Activated CD4-positive, alpha-beta T cell treated with anti-CD3 and anti-CD28 coated beads for 4 hours (primary cell): ENCODE measurements around the gene EEF1AKMT3.
"Not testable (repeated sequence)": the region's sequence is repeated elsewhere in the genome, so short reads cannot be mapped to it uniquely, and the experiment has no call there.

ENCODE experiments used
- DNase-seq, 2 donors: peaks; one replicate each; pipeline ENCODE4 v3.0.0-alpha.2; 2020

The EEF1AKMT3 gene

GRCh38 chr12:57766464-57767304, 5.7 kb upstream of the EEF1AKMT3 start, which contains the start of gene CYP27B1:
Gene CYP27B1 (minus strand): TSS chr12:57767078. CDS start chr12:57767041, 37 bp downstream.
- no peak for DNase-seq

- DNase-seq = no peak
Observed at GRCh38 chr12:57767305-57767698, 5.1 kb upstream of the EEF1AKMT3 start.

- no peak for DNase-seq
Observed at GRCh38 chr12:57767876-57768275, 4.5 kb upstream of the EEF1AKMT3 start.

DNA sequence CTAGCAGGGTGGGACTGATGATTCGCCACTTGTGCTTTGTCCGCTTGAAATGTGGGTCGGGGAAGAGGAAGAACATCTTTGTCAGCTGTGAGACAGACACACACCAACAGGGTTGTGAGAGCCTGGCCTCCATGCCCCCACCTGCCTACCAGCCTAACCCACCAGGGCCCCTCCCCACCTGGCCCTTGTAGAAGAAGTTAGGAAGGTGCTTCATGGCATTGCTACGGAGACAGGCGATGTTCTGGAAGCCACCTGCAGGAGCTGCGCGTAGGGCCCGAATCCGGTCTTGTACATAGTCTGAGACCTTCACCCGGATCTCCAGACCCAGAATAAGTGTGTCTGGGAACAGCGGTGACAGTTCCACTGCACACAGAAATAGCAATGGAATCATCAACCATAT, 2.8 kb upstream of the EEF1AKMT3 start:
- DNase-seq = no peak

DNA sequence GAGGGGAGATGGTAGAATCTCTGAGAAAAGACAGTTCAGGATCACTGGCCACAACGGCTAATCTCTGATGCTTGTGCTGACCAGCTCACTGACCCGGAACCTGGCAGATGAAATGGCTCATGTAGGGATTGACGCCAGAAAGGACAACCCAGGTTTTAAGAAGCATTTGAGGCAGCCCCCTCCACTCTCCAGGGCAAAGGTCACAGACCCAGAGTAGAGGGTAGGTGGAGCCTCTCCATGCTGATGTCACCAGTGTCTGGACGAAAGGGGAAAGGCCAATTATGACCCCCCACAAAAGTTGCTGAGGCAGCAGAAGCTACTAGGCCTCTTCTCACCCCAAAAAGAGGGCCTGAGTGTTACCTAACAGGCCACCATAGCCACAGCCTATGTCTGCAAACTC, 1.7 kb upstream of the EEF1AKMT3 start:
- no peak for DNase-seq

DNA sequence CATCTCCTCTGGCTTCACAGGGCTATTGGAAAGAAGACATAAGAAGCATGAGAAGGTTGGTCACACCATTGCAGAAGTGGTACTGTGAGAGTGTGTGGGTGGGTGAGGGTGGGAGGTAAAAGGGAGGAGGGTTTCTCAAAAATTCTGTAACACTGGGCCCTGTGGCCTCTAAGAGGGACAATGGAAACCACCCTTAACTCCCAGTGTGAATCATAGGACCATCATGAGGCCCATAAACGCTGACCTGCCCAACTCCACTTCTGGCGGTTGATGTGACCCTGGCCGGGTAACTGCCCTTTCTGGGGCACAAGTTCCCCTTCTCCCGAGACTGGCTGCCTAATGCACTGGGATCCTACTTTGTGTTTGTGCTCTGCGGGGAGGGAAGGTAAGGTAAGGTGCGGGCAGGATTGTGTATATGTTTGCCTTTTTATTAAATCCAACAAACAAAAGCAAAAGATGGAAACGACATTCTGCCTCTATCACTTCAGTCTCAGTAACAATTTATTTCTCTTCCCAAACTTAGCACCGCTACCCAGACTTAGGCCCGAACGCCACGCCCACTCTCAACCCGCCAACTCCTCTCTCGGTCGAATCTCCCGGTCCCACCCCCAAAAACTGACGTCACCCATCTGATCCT, 1.1 kb upstream of the EEF1AKMT3 start:
- DNase-seq = peak; percentile 93 to 94

GRCh38 chr12:57771873-57772428, 463 bp upstream of the EEF1AKMT3 start, which contains the start of gene METTL1:
Gene METTL1 (minus strand): TSS chr12:57772105. CDS start chr12:57772083, 22 bp downstream.
- DNase-seq = peak; percentile 93

GRCh38 chr12:57774634-57775033, 2.2 kb downstream of the EEF1AKMT3 start:
- DNase-seq = not testable (repeated sequence)

DNA sequence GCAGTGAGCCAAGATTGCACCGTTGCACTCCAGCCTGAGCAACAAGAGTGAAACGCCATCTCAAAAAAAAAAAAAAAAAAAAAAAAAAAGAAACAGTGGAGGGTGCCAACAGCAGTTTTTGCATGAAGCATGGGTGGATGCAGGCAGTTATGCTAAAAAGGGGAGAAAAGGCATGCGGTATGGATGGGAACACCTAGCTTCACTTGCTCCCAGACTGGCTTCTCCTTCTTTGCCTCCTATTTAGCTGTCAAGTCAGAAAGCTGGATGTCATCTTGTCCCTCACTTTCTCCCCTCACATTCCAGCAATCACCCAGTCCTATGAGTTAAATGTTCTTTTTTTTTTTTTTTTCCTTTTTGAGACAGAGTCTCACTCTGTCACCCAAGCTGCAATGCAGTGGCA, 2.6 kb downstream of the EEF1AKMT3 start:
- no peak for DNase-seq

- no peak for DNase-seq
Observed at GRCh38 chr12:57775563-57776246, 3.3 kb downstream of the EEF1AKMT3 start.

- no peak for DNase-seq
Observed at GRCh38 chr12:57776247-57776587, 3.8 kb downstream of the EEF1AKMT3 start.

DNA sequence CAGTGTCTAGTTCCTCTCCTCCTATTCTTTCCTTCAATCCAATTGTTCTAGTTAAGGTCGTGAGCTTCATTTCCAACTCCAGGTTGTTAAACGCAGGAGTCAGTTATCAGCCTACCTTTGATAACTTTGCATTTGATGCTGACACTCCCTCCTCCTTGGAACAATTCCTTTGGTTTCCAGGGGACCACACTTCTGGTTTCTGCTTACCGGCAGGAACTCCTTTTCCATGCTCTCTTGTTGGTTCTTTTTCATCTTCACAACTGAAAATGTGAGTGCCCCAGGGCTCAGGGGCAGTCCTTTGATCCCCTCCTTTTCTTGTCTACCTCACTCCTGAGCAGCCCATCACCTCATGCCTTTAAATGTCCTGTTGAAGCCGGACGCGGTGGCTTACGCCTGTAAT, 5.0 kb downstream of the EEF1AKMT3 start:
- no peak for DNase-seq

GRCh38 chr12:57777911-57778310, 5.5 kb downstream of the EEF1AKMT3 start:
- no peak for DNase-seq

DNA sequence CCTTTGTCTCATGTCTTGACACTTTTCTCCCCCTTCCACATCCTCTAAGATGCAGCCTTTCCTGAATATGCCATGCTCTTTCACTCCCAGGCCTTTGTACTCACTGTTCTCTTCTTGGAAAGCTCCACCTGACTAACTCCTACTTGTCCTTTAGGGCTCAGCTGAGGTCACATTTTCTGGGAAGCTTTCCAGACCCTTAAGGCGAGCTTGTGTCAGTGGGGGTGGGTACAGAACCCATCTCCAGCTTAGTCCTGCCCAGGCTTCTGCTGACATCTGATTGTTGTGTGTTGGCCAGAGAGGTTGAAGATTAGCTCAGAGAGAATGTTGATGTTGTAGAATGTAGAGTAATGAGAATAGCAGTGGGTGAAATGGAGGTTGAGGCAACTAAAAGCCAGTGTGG, 7.3 kb downstream of the EEF1AKMT3 start:
- DNase-seq = no peak

GRCh38 chr12:57780284-57780897, 8.0 kb downstream of the EEF1AKMT3 start:
- no peak for DNase-seq

GRCh38 chr12:57781244-57781643, 8.8 kb downstream of the EEF1AKMT3 start:
- DNase-seq = no peak

DNA sequence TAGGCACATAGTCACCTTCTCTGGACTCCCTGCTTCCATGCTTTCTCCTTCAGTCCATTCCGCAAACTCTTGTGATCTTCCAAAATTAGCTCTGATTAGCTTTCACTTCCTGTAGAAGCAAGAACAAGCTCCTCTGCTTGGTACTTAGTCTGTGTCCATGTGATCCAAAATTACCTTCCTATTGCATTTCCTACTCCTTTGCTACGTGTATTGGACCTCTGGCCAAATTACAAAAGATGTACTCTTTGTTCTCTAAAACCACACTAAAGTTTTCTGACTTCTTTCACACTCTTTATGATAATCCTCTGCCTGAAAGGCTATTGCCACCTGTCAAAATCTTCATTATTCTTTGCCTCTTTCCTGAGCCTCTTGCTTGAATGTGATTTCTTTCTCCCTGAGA, 9.4 kb downstream of the EEF1AKMT3 start:
- no peak for DNase-seq

DNA sequence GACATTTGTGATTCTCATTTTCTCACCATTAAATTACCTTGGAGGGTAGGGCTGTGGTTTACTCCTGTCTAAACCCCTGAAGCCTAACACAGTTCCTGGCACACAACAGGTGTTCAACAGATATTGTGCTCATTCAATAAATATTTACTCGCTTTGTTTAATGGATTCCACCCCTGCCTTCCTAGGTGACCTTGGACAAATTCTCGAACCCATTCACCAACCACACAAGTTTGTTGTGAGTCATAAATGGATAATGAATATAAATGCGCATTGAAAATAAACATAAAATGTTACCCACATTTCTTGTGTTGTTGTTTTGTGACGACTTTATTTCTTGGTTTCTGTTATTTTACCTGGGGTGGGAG, 9.8 kb downstream of the EEF1AKMT3 start:
- no peak for DNase-seq

- DNase-seq = peak; percentile 96 to 98
Observed at GRCh38 chr12:57782608-57783465, 10.4 kb downstream of the EEF1AKMT3 start, which contains the start of gene TSFM. Gene TSFM (plus strand): TSS chr12:57782787. CDS start chr12:57782802, 15 bp downstream.

GRCh38 chr12:57783466-57783801, 11.0 kb downstream of the EEF1AKMT3 start:
- no peak for DNase-seq

- DNase-seq = no peak
Observed at GRCh38 chr12:57783861-57784260, 11.4 kb downstream of the EEF1AKMT3 start.

DNA sequence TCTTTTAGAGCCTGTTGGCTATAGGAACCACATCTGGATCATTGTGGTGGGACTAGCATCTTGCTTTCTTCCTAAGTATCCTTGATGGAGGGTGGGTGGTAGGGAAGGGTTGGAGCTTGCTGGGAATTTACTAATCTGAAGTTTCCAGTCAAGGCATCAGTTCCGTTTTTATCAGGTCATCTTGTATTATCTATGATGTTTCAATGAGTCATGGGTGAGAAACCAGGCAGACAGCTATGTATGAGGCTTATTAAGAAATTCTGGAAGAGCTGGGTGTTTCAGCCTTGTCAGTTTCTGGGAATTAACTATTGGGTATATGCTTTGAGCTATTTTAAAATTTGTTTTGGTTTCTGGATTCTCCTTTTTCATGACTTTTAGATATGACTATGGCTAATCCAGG, 21.5 kb downstream of the EEF1AKMT3 start:
- no peak for DNase-seq
